Spleen (tissue), 11 donors: ENCODE results near the gene ADGRE1. TPM values are rescaled to one million over a fixed set of nuclear protein-coding genes. Genes with fewer than 3 reads are reported as not detected.

ENCODE experiments used
- DNase-seq: peaks from one replicate; pipeline ENCODE4 v3.0.0-alpha.2; 2020
- H3K27ac ChIP-seq, 8 donors: fragments of 200-600 bp; sonication (generic) in 7 of 8; 1 replicate in 4 of 8; 2 replicates in 4 of 8; pipeline versions ENCODE4 v1.5.0 to v1.8.0; 2016 to 2021; ENCODE audit warnings: inconsistent platforms in 4 of 8, mild to moderate bottlenecking in 4 of 8, moderate library complexity in 1 of 8
- H3K27me3 ChIP-seq, 7 donors: fragments of 200-600 bp; sonication (generic) in 6 of 7; replicated peaks in 1 of 7; 1 replicate in 4 of 7; 2 replicates in 3 of 7; pipeline versions ENCODE4 v1.5.0 to v1.8.0; 2016 to 2021; ENCODE audit warnings: inconsistent platforms in 3 of 7, mild to moderate bottlenecking in 1 of 7
- H3K36me3 ChIP-seq, 6 donors: fragments of 200-600 bp; sonication (generic) in 5 of 6; 1 replicate in 4 of 6; 2 replicates in 2 of 6; pipeline versions ENCODE4 v1.5.0 to v1.8.0; 2016 to 2021; ENCODE audit warnings: inconsistent platforms in 2 of 6
- H3K4me1 ChIP-seq, 6 donors: fragments of 200-600 bp; sonication (generic) in 5 of 6; 1 replicate in 3 of 6; 2 replicates in 3 of 6; pipeline versions ENCODE4 v1.5.0 to v1.8.0; 2016 to 2021; ENCODE audit warnings: inconsistent platforms in 3 of 6
- H3K4me3 ChIP-seq, 8 donors: fragments of 200-600 bp; sonication (generic) in 7 of 8; 1 replicate in 4 of 8; 2 replicates in 4 of 8; pipeline versions ENCODE4 v1.5.0 to v1.8.0; 2016 to 2021; ENCODE audit warnings: inconsistent platforms in 4 of 8, mild to moderate bottlenecking in 4 of 8, moderate library complexity in 2 of 8
- H3K9me3 ChIP-seq, 8 donors: fragments of 200-600 bp; sonication (generic) in 7 of 8; 1 replicate in 4 of 8; 2 replicates in 4 of 8; pipeline versions ENCODE4 v1.5.0 to v1.8.0; 2016 to 2021; ENCODE audit warnings: inconsistent platforms in 4 of 8
- CTCF ChIP-seq, 11 experiments: fragments of 200-600 bp in 7 of 11; fragments of 450-650 bp in 4 of 11; sonication (generic) in 4 of 11; IDR thresholded peaks in 8 of 11; conservative IDR thresholded peaks in 3 of 11; 1 replicate in 7 of 11; 2 replicates in 4 of 11; pipeline versions ENCODE4 v1.4.0 to v1.8.0; 2016 to 2021; ENCODE audit warnings: antibody characterized with exemption in 11 of 11, inconsistent platforms in 4 of 11, mild to moderate bottlenecking in 1 of 11
- POLR2A ChIP-seq, 3 donors: fragments of 450-650 bp; IDR thresholded peaks; one replicate each; pipeline ENCODE4 v1.5.1; 2017; ENCODE audit warnings: antibody characterized with exemption in 3 of 3, mild to moderate bottlenecking in 1 of 3
- POLR2AphosphoS5 ChIP-seq, 3 donors: sonication (generic); formaldehyde crosslinking; IDR thresholded peaks; one replicate each; pipeline ENCODE4 v1.5.1; 2017; ENCODE audit warnings: antibody characterized with exemption in 3 of 3
- WGBS, 5 donors: extraction: QIAGEN DNeasy Blood & Tissue Kit in 3 of 5; methylation state at CpG; one replicate each; pipeline versions ENCODE4 v1.1.5 to v1.1.7; 2013 to 2018; 5-methylcytosine and 5-hydroxymethylcytosine counted together
- intact Hi-C: fragments of 100-400 bp; cut with DNase I; formaldehyde crosslinking; loops from one replicate; pipeline ENCODE4 v1.15.0; 2023; ENCODE audit warnings: low total_unique reads
- polyA plus RNA-seq, 3 donors: library from polyadenylated mRNA; stranded (reverse); fragments of 200-250 nt; gene quantifications; one replicate each; pipeline ENCODE4 v1.2.1, GENCODE V29; 2013
- total RNA-seq, 7 donors: library from RNA; depleted of rRNA in 3 of 7; stranded (reverse); fragments of >200 nt in 3 of 7; fragmentation: NEBNext Ultra II Directional in 4 of 7; extraction: Animal tissue kit (Norgen Biotek cat#: 25700) in 4 of 7; gene quantifications; one replicate each; pipeline versions ENCODE4 v1.1.0 to v1.2.1, GENCODE V29; 2016 to 2021
- donor health status: healthy with polysubstance abuse.
- donor health status: DM: no; HTN: no; CAD: no; lungs with moderate emphysema.
- donor health status: DM: no; HTN: no; CAD: no.
- donor health status: Bipolar disorder and iron deficiency.
- donor health status: healthy.
- donor health status: DM: no; HTN: no; CAD: no.
- donor health status: DM: yes; HTN: yes; CAD: no.

The ADGRE1 gene
- total and polyA plus RNA-seq, 10 donors = 2.3 to 65.2 (median 22.5) TPM

GRCh38 chr19:6847828-6848200 is 39.6 kb upstream of the ADGRE1 start:
- 94 to 98% (median 96%) methylated on average over 9 to 11 of the region's 11 CpGs for WGBS, 5 donors
- Histone ChIP-seq H3K4me1 (no peaks in the 10 kb centered on the region), H3K4me3 (no peak overlapping the region), H3K9me3 (no peaks in the 10 kb centered on the region), H3K27me3 (no peaks in the 10 kb centered on the region), H3K36me3 (peaks cover 0 to 85% (median 53%) of the 10 kb centered on the region in 6 donors), H3K27ac (no peak overlapping the region)
- intact Hi-C loops = no loop called here
- peak; percentile 42 for DNase-seq
- no peak for TF ChIP-seq POLR2A (IDR thresholded peaks at IDR 0.05)
- TF ChIP-seq POLR2AphosphoS5 (IDR thresholded peaks at IDR 0.05) = peak in 1 of 3 donors; percentile 37

- WGBS, 5 donors = 80 to 98% (median 90%) methylated on average over 3 of the region's 3 CpGs
- H3K27me3 ChIP-seq = no peaks in the 10 kb centered on the region
- DNase-seq = no peak
- intact Hi-C loops = no loop called here
- no peak overlapping the region for H3K4me3 ChIP-seq
- peaks cover 0 to 86% (median 64%) of the 10 kb centered on the region in 6 donors for H3K36me3 ChIP-seq
- H3K9me3 ChIP-seq = no peaks in the 10 kb centered on the region
- no peaks in the 10 kb centered on the region for H3K4me1 ChIP-seq
- no peak for TF ChIP-seq CTCF (IDR thresholded peaks at IDR 0.05 in 8 of 11, conservative IDR thresholded peaks at IDR 0.05 in 3 of 11)
- no peak for TF ChIP-seq POLR2AphosphoS5 (IDR thresholded peaks at IDR 0.05)
- TF ChIP-seq POLR2A (IDR thresholded peaks at IDR 0.05) = no peak
- H3K27ac ChIP-seq = no peak overlapping the region
These were observed 38.4 kb upstream of the ADGRE1 start for GRCh38 chr19:6848986-6849385.

- 42 to 75% (median 55%) methylated on average over 2 of the region's 2 CpGs for WGBS, 5 donors
- no peak for DNase-seq
- TF ChIP-seq POLR2AphosphoS5 (IDR thresholded peaks at IDR 0.05) (no peak), POLR2A (IDR thresholded peaks at IDR 0.05) (no peak), CTCF (IDR thresholded peaks at IDR 0.05 in 8 of 11, conservative IDR thresholded peaks at IDR 0.05 in 3 of 11) (no peak)
- H3K27ac ChIP-seq = no peak overlapping the region
- H3K27me3 ChIP-seq = no peaks in the 10 kb centered on the region
- no peaks in the 10 kb centered on the region for H3K9me3 ChIP-seq
- H3K36me3 ChIP-seq = peaks cover 0 to 86% (median 64%) of the 10 kb centered on the region in 6 donors
- no peak overlapping the region for H3K4me3 ChIP-seq
- H3K4me1 ChIP-seq = no peaks in the 10 kb centered on the region
- intact Hi-C loops = no loop called here
These were observed 37.5 kb upstream of the ADGRE1 start for GRCh38 chr19:6849876-6850275.

- Histone ChIP-seq H3K4me3 (no peak overlapping the region), H3K4me1 (no peaks in the 10 kb centered on the region), H3K36me3 (peaks cover 0 to 95% (median 77%) of the 10 kb centered on the region in 6 donors), H3K9me3 (no peaks in the 10 kb centered on the region), H3K27ac (no peak overlapping the region), H3K27me3 (no peaks in the 10 kb centered on the region)
- WGBS, 5 donors = 82 to 95% (median 91%) methylated on average over 1 of the region's 1 CpG
- intact Hi-C loops = no loop called here
- TF ChIP-seq POLR2A (IDR thresholded peaks at IDR 0.05) (no peak), CTCF (IDR thresholded peaks at IDR 0.05 in 8 of 11, conservative IDR thresholded peaks at IDR 0.05 in 3 of 11) (no peak), POLR2AphosphoS5 (IDR thresholded peaks at IDR 0.05) (no peak)
- DNase-seq = no peak
These were observed 36.0 kb upstream of the ADGRE1 start for GRCh38 chr19:6851359-6851758.

- intact Hi-C loops = no loop called here
- TF ChIP-seq CTCF (IDR thresholded peaks at IDR 0.05 in 8 of 11, conservative IDR thresholded peaks at IDR 0.05 in 3 of 11) = no peak
- TF ChIP-seq POLR2A (IDR thresholded peaks at IDR 0.05) = no peak
- no peak for TF ChIP-seq POLR2AphosphoS5 (IDR thresholded peaks at IDR 0.05)
- no peak for DNase-seq
- Histone ChIP-seq H3K9me3 (no peaks in the 10 kb centered on the region), H3K27ac (no peak overlapping the region), H3K4me3 (no peak overlapping the region), H3K4me1 (no peaks in the 10 kb centered on the region), H3K36me3 (peaks cover 0 to 99% (median 81%) of the 10 kb centered on the region in 6 donors), H3K27me3 (no peaks in the 10 kb centered on the region)
- WGBS, 5 donors = 91 to 100% (median 100%) methylated on average over 1 of the region's 1 CpG
These were observed 35.4 kb upstream of the ADGRE1 start for GRCh38 chr19:6852001-6852400.
